HG03175 (cell line): ENCODE results near the gene TRIM58.

Source experiments
- ATAC-seq: cut with Tn5 transposase; IDR thresholded peaks from one replicate; pipeline ENCODE4 v1.9.1; 2021; ENCODE audit warnings: mild to moderate bottlenecking, moderate library complexity; ENCODE audit not compliant: unreplicated experiment

TRIM58 gene

DNA sequence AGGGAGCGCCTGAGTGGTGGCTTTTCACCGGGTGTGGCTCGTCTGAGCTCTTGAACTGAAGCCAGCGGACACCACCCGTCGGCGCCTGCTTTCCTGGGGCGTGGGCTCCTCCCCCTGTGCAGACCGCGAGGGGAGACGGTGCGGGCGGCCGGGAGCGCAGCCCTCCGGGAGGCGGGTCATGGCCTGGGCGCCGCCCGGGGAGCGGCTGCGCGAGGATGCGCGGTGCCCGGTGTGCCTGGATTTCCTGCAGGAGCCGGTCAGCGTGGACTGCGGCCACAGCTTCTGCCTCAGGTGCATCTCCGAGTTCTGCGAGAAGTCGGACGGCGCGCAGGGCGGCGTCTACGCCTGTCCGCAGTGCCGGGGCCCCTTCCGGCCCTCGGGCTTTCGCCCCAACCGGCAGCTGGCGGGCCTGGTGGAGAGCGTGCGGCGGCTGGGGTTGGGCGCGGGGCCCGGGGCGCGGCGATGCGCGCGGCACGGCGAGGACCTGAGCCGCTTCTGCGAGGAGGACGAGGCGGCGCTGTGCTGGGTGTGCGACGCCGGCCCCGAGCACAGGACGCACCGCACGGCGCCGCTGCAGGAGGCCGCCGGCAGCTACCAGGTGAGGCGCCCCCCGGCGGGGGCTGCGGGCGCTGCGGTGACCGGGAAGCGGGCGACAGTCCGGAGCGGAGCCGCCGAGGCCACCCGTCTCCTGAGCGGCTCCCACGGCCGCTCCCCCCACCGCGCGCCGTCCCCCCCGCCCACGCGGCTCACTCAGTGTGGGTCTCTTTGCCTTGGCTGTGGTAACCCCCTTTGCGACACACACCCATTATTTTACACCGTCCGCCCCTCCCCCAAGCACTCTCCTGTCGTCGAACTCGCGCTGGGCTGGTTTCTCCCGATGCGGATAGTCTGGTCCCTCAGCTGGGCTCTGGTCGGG lies at the start of gene TRIM58:
TSS of gene TRIM58 (plus strand) at position 119 of the 916 bp plus-strand sequence. CDS start at position 179, 60 bp downstream.
- ATAC-seq = peak; percentile 39

GRCh38 chr1:247812637-247813036 lies 44.4 kb upstream of the TRIM58 start:
- no peak for ATAC-seq

DNA sequence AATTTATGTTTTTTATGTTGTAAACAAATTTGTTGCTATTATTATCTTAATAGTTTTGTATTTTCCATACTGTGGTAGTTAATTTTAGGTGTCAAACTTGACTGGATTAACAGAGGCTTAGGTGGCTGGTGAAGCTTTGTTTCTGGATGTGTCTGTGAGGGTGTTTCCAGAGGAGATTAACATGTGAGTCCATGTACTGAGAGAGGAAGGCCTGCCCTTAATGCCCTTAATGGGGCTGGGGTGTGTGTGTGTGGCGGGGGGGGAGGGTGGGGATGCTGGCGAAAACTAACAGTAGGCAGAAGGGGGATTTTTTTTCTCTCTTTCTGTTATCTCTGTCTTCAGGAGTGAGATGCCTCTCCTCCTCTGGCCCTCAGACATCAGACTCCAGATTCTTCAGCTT lies 34.9 kb upstream of the TRIM58 start:
- ATAC-seq = no peak

GRCh38 chr1:247824023-247824422 lies 33.0 kb upstream of the TRIM58 start, which contains the start of gene OR14A16:
OR14A16 (minus strand) TSS chr1:247824119; CDS start chr1:247815729, 8,390 bp downstream.
- ATAC-seq = peak; percentile 61

DNA sequence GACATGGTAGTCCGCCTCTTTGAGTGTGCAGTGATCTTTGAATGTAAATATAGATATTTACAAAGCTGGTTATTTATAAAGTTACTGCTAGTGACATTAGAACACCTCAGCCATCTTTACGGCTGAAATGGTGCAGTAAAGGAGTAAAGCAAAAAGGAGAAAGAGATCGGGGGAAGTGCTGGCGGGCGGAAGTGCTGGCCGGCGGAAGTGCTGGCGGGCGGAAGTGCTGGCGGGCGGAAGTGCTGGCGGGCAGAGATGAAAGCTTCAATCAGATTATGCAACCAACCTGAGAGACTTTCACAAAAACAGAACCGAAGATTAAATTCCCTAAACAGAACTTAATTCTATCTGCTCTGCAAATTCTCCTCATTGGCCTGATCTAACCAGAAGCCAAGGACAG lies 31.6 kb upstream of the TRIM58 start:
- ATAC-seq = no peak

DNA sequence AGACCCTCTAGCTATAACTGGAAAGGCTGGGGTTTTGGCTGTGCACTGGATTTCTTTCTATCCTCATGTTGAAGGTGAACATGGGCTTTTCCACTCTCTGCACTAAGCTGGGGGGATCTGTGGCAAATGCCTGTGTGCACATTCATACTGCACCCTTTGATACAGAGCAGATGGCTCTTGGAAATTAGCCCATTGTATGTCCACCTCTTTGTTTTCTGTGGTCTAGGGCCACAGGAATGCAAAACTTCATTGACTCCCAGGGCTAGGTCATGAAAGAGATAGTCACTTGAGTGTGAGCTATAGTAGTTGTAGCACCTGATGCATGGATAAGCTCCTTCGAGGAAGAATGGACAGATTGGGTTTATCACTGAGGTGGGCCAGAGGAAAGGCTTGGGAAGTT lies 27.3 kb upstream of the TRIM58 start:
- ATAC-seq = no peak

- no peak for ATAC-seq
These were observed 23.4 kb upstream of the TRIM58 start for GRCh38 chr1:247833601-247834000.

DNA sequence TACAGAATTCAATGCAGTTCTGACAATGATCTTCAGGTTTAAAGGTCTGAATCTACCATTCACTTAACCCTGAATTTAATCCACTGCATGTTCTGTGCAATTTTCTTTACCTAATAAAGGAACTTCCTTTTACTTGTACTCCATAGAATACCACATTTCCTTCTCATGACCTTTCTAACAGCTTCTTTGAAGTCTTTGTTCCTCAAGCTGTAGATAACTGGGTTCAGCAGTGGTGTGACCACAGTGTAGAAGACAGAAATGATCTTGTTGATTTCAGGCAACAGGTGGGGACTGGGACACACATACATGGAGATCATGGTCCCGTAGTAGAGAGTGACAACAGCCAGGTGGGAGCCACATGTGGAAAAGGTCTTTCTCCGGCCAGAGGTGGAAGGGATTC lies 16.2 kb upstream of the TRIM58 start:
- ATAC-seq = no peak

- ATAC-seq = no peak
These were observed 15.2 kb upstream of the TRIM58 start, which contains the start of gene OR11L1 for GRCh38 chr1:247841796-247842195. OR11L1 (minus strand) TSS chr1:247841896; CDS start chr1:247841896, 0 bp downstream.

- no peak for ATAC-seq
These were observed 13.6 kb upstream of the TRIM58 start for GRCh38 chr1:247843411-247843810.

- no peak for ATAC-seq
These were observed 11.8 kb upstream of the TRIM58 start for GRCh38 chr1:247845011-247845692.

DNA sequence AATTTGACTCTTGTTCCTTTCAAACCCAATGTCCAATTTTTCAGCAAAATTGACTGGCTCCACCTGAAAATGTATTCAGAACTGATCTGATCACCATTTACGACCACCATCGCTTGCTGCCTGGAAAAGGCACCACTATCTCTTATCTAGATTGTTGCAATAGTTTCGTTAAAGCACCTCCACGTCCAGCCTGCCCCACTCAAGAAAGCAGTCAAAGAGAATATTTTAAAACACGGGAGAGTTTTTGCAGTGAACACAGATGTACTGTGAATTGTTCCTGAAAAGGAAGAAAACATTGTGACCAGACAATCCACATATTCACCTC lies 11.3 kb upstream of the TRIM58 start:
- ATAC-seq = no peak

DNA sequence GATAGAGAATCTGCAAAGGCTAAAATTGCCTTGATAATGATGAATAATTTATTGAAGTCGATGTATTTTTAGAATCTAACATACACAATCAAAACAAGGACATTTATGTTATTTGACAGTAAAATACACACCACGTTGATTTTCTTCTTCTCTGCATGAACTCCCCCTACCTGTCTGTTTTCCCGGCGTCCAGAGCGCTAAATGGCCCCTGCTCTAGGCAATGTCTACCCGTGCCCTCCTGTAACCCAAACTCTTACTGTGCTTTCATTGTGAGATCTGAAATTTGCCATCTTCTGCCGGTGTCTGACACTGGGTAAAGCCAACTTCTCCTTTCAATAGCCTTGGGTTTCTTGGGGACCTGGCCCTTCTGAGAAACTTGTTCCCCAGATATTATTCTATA lies 8.6 kb upstream of the TRIM58 start:
- ATAC-seq = no peak

DNA sequence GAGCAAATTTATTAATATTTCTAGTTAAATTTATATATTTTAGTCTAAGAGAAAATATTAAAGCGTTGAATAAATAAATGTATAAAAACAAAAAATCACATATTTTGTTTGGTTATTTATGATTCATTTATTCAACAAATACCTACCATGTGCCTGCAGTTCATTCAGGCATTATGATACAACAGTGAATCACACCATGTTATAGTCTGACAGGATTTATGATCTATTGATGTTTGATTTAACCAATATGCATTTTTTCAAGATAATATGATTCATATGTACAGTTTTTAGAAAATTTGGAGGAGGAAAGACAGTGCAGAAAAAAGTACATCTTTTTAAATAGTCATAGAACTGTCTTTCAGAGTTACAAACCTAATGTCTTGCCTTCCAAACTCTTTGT lies 7.4 kb upstream of the TRIM58 start:
- ATAC-seq = no peak

DNA sequence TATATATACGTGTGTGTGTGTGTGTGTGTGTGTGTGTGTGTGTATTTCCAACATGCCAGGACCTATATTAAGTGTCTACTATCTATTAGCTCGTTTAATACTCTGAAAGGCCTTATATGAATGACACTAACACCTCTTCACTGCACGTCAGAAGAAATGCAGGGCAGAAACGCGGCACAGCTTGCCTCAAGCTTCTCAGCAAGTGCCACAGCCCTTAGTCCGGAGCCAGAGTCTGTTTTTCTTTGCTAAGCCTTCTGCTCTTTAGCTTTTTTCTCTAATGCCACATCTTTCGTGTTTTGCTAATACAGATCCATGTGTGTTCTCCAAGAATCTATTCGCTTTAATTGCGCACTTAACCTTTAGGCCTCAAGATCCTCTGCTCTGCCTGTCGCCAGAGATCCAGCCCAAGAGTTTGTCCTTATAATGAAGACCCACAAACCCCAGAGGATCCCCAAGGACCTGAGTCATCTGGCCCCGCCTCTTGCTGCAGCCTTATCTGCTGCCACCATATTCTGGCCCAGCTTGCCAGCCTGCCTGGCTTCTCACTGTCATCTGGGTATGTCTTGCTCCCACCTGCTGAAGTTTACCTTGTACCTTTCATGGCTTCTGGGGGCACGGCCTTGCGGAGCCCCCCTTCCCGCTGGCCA lies 2.0 kb upstream of the TRIM58 start:
- no peak for ATAC-seq

DNA sequence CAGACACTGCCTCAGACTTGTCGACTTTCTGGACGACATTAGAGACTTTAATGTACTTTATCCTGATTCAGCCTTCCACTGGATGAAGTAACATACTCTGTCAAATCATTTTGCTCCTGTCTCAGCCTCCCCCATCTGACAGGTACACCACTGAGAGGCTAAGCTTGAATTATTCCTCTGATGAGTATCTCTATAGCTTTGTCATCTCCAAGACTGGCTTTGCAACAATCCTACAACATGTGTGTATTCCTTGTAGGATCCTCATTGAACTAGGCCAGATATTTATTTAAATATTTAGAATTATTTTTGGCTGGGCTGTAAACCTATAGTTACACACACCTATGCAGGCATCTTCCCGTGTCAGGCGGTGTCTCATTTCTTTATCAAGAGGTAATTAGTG lies 1.1 kb upstream of the TRIM58 start:
- ATAC-seq = no peak

- ATAC-seq = no peak
These were observed 1.1 kb downstream of the TRIM58 start for GRCh38 chr1:247857985-247858619.

- ATAC-seq = no peak
These were observed 5.8 kb downstream of the TRIM58 start for GRCh38 chr1:247862756-247863155.

GRCh38 chr1:247864644-247865043 lies 7.7 kb downstream of the TRIM58 start:
- ATAC-seq = no peak

GRCh38 chr1:247865416-247865815 lies 8.4 kb downstream of the TRIM58 start:
- ATAC-seq = no peak

GRCh38 chr1:247883346-247883745 lies 26.4 kb downstream of the TRIM58 start:
- ATAC-seq = no peak
